GM12878 (cell line): ENCODE data around the gene AKAP1.

Experiments
- CHD2 ChIP-seq: IDR thresholded peaks from 2 replicates; pipeline ENCODE4 v1.6.1; 2011; ENCODE audit warnings: low read depth, low read length, improper control_type of control experiment, borderline replicate concordance
- CREM ChIP-seq: IDR thresholded peaks from 2 replicates; pipeline ENCODE4 v1.6.1; 2014; ENCODE audit warnings: antibody characterized with exemption, low read depth
- KAT2A ChIP-seq: conservative IDR thresholded peaks from 2 replicates; pipeline ENCODE4 v1.6.1; 2011; ENCODE audit warnings: low read depth, low read length; ENCODE audit not compliant: control insufficient read depth
- POLR2A ChIP-seq: IDR thresholded peaks from 2 replicates; pipeline ENCODE4 v1.6.1; 2011; ENCODE audit warnings: low read depth, mild to moderate bottlenecking, low read length
- SMC3 ChIP-seq: IDR thresholded peaks from 2 replicates; pipeline ENCODE4 v1.6.1; 2011; ENCODE audit warnings: low read length, improper control_type of control experiment, borderline replicate concordance
- SP1 ChIP-seq: IDR thresholded peaks from one replicate; pipeline ENCODE4 v1.6.1; 2011; ENCODE audit warnings: low read depth, low read length
- TF ChIP-seq, protein P1 (sequence below): IDR thresholded peaks from 2 replicates; pipeline ENCODE4 v1.6.1; 2012; ENCODE audit warnings: low read depth, low read length, improper control_type of control experiment
- TF ChIP-seq, protein P2 (sequence below), 3 experiments: IDR thresholded peaks in 2 of 3; conservative IDR thresholded peaks in 1 of 3; 2 replicates each; pipeline ENCODE4 v1.5.1; 2011; ENCODE audit warnings: low read depth in 3 of 3, low read length in 3 of 3, mild to moderate bottlenecking in 3 of 3, control low read depth in 2 of 3, moderate library complexity in 2 of 3, inconsistent platforms in 1 of 3, mixed read lengths in 1 of 3; ENCODE audit not compliant: control insufficient read depth in 2 of 3, insufficient read depth in 1 of 3; ENCODE audit errors: extremely low read depth in 1 of 3

DNA sequence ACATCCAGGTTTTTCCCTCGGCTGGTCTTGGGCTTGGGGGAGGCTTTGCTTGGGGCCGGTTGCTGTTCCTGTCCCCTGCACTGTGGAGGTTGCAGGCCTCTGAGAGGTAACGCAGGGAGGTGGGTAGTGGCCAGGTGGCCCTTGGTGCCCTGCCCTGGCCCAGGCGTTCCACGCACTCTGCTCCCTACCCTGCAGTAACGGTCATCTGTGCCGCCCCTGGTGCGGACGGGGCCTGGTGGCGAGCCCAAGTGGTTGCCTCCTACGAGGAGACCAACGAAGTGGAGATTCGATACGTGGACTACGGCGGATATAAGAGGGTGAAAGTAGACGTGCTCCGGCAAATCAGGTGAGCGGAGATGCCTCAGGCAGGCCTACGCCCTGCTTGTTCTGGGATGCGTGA is 30.9 kb downstream of the AKAP1 start:
- TF ChIP-seq SMC3 (no peak), POLR2A (no peak), CHD2 (no peak), SP1 (no peak), CREM (no peak), KAT2A (no peak)
- TF ChIP-seq, protein P1, sequence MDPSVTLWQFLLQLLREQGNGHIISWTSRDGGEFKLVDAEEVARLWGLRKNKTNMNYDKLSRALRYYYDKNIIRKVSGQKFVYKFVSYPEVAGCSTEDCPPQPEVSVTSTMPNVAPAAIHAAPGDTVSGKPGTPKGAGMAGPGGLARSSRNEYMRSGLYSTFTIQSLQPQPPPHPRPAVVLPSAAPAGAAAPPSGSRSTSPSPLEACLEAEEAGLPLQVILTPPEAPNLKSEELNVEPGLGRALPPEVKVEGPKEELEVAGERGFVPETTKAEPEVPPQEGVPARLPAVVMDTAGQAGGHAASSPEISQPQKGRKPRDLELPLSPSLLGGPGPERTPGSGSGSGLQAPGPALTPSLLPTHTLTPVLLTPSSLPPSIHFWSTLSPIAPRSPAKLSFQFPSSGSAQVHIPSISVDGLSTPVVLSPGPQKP, result no peak
- TF ChIP-seq, protein P2, sequence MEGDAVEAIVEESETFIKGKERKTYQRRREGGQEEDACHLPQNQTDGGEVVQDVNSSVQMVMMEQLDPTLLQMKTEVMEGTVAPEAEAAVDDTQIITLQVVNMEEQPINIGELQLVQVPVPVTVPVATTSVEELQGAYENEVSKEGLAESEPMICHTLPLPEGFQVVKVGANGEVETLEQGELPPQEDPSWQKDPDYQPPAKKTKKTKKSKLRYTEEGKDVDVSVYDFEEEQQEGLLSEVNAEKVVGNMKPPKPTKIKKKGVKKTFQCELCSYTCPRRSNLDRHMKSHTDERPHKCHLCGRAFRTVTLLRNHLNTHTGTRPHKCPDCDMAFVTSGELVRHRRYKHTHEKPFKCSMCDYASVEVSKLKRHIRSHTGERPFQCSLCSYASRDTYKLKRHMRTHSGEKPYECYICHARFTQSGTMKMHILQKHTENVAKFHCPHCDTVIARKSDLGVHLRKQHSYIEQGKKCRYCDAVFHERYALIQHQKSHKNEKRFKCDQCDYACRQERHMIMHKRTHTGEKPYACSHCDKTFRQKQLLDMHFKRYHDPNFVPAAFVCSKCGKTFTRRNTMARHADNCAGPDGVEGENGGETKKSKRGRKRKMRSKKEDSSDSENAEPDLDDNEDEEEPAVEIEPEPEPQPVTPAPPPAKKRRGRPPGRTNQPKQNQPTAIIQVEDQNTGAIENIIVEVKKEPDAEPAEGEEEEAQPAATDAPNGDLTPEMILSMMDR (IDR thresholded peaks at IDR 0.05 in 2 of 3, conservative IDR thresholded peaks at IDR 0.05 in 1 of 3; ENCODE audit: control insufficient read depth in 2 of 3, extremely low read depth in 1 of 3, insufficient read depth in 1 of 3, low read depth in 3 of 3, low read length in 3 of 3), result no peak
